Pons (tissue), 1 donor: ENCODE results near the gene SORCS2.

Experiments used
- DNase-seq: peaks from one replicate; pipeline ENCODE4 v3.0.0-alpha.2; 2016; ENCODE audit warnings: low spot score

The SORCS2 gene

GRCh38 chr4:7393601-7394575 is 201.6 kb downstream of the SORCS2 start:
- no peak for DNase-seq

DNA sequence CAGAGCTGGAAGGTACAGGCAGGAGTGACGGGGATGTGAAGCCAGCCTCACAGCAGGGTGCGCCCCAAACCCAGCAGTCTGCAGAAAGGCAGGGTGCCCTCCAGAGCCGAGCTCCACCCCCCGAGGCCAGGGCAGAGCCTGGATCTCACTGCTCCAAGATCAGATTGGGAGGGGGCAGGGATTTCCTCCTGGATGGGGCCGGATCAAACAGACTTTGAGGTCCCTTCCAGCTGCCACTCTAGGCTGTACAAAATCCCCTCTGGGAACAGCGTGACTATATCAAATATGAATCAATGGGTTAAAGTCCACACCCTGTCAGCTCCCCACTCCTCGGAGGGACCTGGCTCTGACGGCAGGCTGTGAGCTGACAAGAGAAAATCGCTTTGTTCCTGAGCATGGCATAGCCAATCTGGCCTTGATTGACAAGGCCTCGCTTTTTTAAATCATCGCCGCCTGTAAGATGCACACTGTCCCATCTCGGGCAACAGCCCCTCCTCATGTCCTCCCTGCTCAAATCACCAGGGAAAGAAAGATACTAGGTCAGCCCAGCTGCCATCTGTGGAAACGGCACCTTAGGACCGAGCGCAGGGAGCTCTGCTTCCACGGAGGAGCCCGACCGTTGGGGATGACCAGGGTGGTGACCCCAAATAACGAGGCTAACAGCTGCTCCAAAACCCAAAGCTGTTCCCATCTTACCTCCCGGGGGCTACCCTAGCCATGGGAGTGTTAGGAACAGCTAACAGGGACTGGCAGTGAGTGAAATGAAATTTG is 202.5 kb downstream of the SORCS2 start:
- DNase-seq = no peak

- DNase-seq = no peak
These were observed 203.3 kb downstream of the SORCS2 start for GRCh38 chr4:7395645-7396044.

GRCh38 chr4:7396186-7396910 is 204.0 kb downstream of the SORCS2 start:
- DNase-seq = no peak

- no peak for DNase-seq
These were observed 205.1 kb downstream of the SORCS2 start for GRCh38 chr4:7397206-7398103.

DNA sequence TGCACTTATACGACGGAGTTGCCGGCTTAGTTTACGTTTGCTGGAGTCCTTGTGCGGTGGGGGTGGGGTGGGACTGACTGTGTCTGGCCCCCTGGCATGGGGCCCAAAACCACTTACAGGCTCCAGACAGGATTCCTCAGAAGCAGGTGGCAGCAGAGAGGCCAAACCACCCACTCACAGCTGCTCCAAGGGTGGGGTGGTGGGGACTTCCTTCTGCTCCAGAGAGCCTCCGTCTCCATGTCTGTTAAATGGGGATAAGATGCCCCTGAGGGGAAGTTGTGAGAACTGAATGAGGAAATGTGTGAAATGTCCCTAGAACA is 205.7 kb downstream of the SORCS2 start:
- DNase-seq = peak; percentile 27

DNA sequence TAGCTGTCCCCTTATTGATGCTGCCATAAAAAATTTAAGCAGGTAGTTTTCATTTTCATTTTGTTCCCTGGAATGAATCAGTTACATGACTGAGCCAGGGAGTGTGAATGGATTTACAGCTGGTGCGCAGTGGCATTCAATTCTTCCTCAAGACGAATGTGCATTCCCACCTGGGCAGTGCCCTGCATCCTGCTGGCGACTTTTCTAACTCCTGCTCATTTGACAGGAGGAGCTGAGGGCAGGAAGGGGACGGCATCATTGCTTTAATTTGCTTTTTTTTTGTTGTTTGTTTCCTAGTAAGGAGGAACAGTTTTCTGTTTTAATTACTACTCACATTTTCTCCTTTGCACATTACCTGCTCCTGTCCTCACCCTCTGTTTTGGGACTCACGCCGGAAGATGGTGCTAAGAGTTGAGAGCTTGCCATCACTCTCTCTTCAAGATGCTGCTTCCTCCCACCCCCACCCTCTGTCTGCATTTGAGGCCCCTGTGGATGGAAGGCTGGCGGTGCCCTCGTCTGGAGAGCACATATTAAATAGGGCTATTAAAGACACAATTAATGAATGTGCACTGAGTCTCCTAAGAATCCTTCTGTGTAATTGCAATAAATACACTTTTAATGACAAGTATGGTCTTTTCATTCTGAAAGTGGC is 206.6 kb downstream of the SORCS2 start:
- no peak for DNase-seq

DNA sequence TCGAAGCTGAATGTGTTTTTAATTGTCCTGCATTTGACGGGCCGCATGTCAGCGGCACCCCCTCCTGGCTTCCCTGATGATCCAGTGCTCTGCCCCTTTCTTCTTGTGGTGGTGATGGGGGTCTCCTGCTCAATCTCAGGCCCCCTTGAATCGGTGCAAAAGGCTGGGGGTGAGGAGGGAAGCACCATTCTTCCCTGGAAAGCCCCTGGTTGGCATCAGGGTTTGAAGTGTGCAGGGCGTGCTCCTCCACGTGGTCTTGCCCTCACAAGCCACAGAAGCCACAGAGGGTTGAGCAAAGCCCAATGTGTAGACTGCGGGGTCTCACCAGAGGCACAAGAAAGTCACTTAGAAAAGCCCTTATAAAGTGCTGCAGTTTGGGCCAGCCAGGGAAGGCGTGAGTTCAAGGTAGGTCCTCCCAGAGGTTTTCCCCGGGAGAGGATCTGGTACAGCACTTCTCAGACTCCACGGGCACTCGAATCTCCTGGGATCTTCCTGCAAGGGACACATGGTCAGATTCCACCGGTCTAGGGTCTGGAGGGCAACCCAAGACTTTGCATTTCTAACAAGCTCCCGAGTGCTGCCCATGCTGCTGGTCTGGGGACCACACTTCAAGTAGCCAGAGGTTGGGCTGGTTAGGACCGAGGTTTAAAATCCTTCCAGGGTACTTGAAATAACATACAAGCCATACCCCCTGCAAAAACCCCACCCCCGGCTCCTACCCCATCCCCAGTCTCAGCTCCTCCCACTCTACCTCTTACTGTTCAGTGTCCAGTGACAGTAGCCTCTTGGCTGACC is 207.3 kb downstream of the SORCS2 start:
- DNase-seq = no peak

DNA sequence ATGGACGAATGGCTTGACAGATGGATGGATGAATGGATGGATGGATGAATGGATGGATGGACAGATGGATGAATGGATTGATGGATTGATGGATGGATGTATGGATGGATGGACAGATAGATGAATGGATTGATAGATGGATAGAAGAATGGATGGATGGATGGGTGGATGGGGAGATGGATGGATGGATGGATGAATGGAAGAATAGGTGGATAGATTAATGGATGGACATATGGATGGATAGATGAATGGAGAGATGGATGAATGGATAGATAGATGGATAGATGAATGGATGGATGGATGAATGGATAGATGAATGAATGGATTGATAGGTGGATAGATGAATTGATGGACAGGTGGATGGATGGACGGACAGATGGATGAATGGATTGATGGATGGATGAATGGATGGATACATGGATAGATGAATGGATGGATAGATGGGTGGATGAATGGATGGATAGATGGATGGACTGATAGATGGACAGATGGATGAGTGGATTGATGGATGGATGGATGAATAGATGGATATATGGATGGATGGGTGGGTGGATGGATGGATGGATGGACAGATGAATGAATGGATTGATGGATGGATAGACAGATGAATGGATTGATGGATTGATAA is 208.4 kb downstream of the SORCS2 start:
- DNase-seq = no peak

DNA sequence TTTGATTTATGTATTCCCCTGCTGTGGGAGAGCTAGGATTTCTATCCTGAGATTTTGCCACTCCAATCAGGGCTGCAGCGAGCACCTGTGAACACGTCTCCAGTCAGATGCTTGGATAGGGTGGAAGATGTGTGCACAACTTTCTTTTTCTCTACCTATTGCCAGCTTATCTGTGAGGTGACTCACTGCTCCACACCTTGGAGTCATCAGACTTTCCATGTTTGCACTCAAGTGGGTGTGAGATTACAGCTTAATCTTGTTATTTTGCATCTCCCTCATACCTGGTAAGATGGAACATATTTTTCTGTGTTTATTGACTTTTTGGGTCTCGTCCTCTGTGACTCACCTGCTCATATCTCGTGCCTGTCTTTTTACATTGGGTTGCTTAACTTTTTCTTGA is 210.2 kb downstream of the SORCS2 start:
- DNase-seq = no peak

DNA sequence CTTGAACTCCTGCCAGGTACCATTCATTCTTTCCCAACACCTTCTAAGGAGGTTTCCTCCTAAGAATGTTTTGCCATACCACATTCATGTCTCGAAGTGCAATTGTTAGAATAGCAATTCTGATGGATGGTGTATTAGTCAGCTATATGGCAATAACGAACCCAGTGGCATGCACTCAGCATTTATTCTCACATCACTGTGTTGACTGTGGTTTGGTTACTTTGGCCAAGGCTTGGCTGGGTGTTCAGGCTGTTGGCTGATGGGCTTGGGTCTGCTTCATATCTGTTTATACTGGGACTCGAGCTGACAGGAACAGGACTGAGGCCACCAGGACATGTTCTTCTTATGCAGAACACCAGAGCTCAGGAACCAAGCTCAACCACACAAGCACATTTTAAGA is 210.7 kb downstream of the SORCS2 start:
- DNase-seq = no peak

DNA sequence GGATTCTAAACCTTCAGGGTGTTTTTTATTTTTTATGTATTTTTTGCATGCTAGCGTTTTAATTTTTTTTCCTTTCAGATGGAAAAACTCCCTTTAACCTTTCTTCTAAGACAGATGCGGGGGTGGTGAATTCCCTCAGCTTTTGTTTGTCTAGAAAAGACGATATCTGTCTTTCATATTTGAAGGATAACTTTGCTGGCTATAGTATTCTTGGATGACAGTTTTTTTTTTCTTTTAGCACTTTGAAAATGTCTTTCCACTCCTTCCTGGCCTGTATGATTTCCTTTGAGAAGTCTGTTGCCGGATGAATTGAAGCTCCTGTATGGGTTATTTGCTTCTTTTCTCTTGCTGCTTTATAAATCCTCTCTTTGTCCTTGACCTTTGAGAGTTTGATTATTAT is 215.8 kb downstream of the SORCS2 start:
- no peak for DNase-seq

GRCh38 chr4:7410446-7410845 is 218.1 kb downstream of the SORCS2 start:
- no peak for DNase-seq

- no peak for DNase-seq
These were observed 219.2 kb downstream of the SORCS2 start for GRCh38 chr4:7411491-7411890.

GRCh38 chr4:7411896-7412553 is 219.7 kb downstream of the SORCS2 start:
- DNase-seq = no peak

DNA sequence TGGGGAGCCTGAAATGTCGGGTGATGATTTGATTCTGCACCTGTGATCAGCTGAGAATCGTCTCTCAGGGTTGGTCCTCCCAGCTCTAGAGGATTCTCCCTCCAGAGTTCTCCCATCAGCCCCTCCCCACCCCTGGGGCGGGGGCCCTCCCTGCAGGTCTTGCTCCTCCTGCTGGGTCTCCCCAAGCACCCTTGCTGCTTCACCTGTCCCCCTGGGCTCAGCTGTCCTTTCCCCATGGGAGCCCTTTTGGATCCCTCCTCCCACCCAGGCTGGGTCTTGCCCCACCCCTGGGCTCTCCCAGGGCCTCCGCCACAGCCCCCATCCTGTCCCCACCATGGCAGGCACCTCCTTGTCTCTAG is 220.2 kb downstream of the SORCS2 start:
- DNase-seq = no peak

DNA sequence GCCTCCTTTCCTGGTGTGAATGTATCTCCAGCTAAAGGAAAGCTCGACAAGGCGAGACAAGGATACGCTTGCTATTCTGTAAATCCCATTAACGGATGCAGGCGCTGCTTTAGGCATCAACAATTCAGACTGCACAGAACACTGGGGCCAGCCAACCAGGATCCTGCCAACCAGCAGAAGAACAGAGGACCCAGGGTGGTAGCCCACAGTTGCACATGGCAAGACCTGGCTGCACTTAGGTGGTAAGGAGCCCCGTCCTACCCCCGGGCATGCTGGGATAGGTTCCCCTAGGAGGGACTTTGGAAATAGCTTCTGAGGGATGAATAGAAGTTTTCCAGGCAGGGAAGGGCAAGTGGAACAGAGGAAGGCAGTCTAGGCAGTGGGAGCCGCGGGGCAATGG is 221.7 kb downstream of the SORCS2 start:
- DNase-seq = no peak

- no peak for DNase-seq
These were observed 222.6 kb downstream of the SORCS2 start for GRCh38 chr4:7414736-7415510.
